Activated T-helper 2 cell treated with anti-CD3 and anti-CD28 coated beads, Interferon-gamma antibody, Interleukin-2, Interleukin-4, amounts not matched to agents 10 μg/mL and 5 μg/mL and 100 μg/mL, durations not matched to agents 14 hours and 24 hours and 36 hours (primary cell): Measurements from ENCODE around the gene HOXC12. TPM values are rescaled to one million over a fixed set of nuclear protein-coding genes. Genes with fewer than 3 reads are reported as not detected.

ENCODE experiments used
- DNase-seq: peaks from one replicate; pipeline ENCODE4 v3.0.0; 2021; ENCODE audit warnings: low spot score
- H3K27ac Mint-ChIP-seq: one replicate; pipeline ENCODE4 v1.8.0; 2021; ENCODE audit warnings: mixed read lengths
- H3K27me3 Mint-ChIP-seq: one replicate; pipeline ENCODE4 v1.8.0; 2021; ENCODE audit warnings: low read depth, mixed read lengths
- H3K36me3 Mint-ChIP-seq: one replicate; pipeline ENCODE4 v1.8.0; 2021; ENCODE audit warnings: low read depth, mixed read lengths
- H3K4me1 Mint-ChIP-seq: one replicate; pipeline ENCODE4 v1.8.0; 2021; ENCODE audit warnings: low read depth, mixed read lengths
- H3K4me3 Mint-ChIP-seq: one replicate; pipeline ENCODE4 v1.8.0; 2021; ENCODE audit warnings: low read depth, mild to moderate bottlenecking, moderate library complexity, mixed read lengths
- H3K9me3 Mint-ChIP-seq: one replicate; pipeline ENCODE4 v1.8.0; 2021; ENCODE audit warnings: mixed read lengths
- intact Hi-C: fragments of 100-400 bp; cut with micrococcal nuclease; formaldehyde crosslinking; loops from one replicate; pipeline ENCODE4 v1.15.1; 2023
- total RNA-seq: library from RNA; stranded (reverse); gene quantifications from 2 replicates; pipeline ENCODE4 v1.2.3, GENCODE V29; 2022

Gene HOXC12
- total RNA-seq, 1 donor from 2014 or later, result not detected

- intact Hi-C loops, result no loop called here
- no peak overlapping the region for H3K27ac Mint-ChIP-seq
- no peaks in the 10 kb centered on the region for H3K36me3 Mint-ChIP-seq
- no peaks in the 10 kb centered on the region for H3K4me1 Mint-ChIP-seq
- H3K9me3 Mint-ChIP-seq, result no peaks in the 10 kb centered on the region
- DNase-seq, result no peak
- H3K4me3 Mint-ChIP-seq, result no peak overlapping the region
- H3K27me3 Mint-ChIP-seq, result peaks cover 94% of the 10 kb centered on the region
Measured at GRCh38 chr12:53944907-53945847, 9.5 kb upstream of the HOXC12 start.

- Mint-ChIP-seq H3K27me3 (peaks cover 97% of the 10 kb centered on the region), H3K4me3 (no peak overlapping the region), H3K36me3 (no peaks in the 10 kb centered on the region), H3K4me1 (no peaks in the 10 kb centered on the region), H3K9me3 (no peaks in the 10 kb centered on the region), H3K27ac (no peak overlapping the region)
- no peak for DNase-seq
- intact Hi-C loops, result no loop called here
Measured at GRCh38 chr12:53947743-53948142, 7.0 kb upstream of the HOXC12 start.

GRCh38 chr12:53948650-53949593 is 5.8 kb upstream of the HOXC12 start:
- intact Hi-C loops, result no loop called here
- peaks cover 3% of the 10 kb centered on the region for H3K4me1 Mint-ChIP-seq
- peaks cover 97% of the 10 kb centered on the region for H3K27me3 Mint-ChIP-seq
- H3K27ac Mint-ChIP-seq, result no peak overlapping the region
- no peaks in the 10 kb centered on the region for H3K36me3 Mint-ChIP-seq
- no peak for DNase-seq
- H3K9me3 Mint-ChIP-seq, result no peaks in the 10 kb centered on the region
- H3K4me3 Mint-ChIP-seq, result no peak overlapping the region

GRCh38 chr12:53949631-53950436 is 4.9 kb upstream of the HOXC12 start:
- intact Hi-C loops, result no loop called here
- no peaks in the 10 kb centered on the region for H3K9me3 Mint-ChIP-seq
- peaks cover 3% of the 10 kb centered on the region for H3K4me1 Mint-ChIP-seq
- H3K27me3 Mint-ChIP-seq, result peaks cover 97% of the 10 kb centered on the region
- no peaks in the 10 kb centered on the region for H3K36me3 Mint-ChIP-seq
- no peak for DNase-seq
- H3K27ac Mint-ChIP-seq, result no peak overlapping the region
- no peak overlapping the region for H3K4me3 Mint-ChIP-seq

- no peaks in the 10 kb centered on the region for H3K9me3 Mint-ChIP-seq
Measured at GRCh38 chr12:53950437-53950773, 4.3 kb upstream of the HOXC12 start.

GRCh38 chr12:53950789-53951576 is 3.7 kb upstream of the HOXC12 start:
- H3K4me1 Mint-ChIP-seq, result peaks cover 3% of the 10 kb centered on the region
- no peaks in the 10 kb centered on the region for H3K9me3 Mint-ChIP-seq
- intact Hi-C loops, result no loop called here
- H3K27ac Mint-ChIP-seq, result no peak overlapping the region
- H3K4me3 Mint-ChIP-seq, result no peak overlapping the region
- no peak for DNase-seq
- H3K27me3 Mint-ChIP-seq, result peaks cover 94% of the 10 kb centered on the region
- H3K36me3 Mint-ChIP-seq, result no peaks in the 10 kb centered on the region

More at GRCh38 chr12:53950437-53950773, 4.3 kb upstream of the HOXC12 start:
- no peak overlapping the region for H3K27ac Mint-ChIP-seq
- intact Hi-C loops, result no loop called here
- H3K4me3 Mint-ChIP-seq, result no peak overlapping the region
- H3K36me3 Mint-ChIP-seq, result no peaks in the 10 kb centered on the region
- peaks cover 3% of the 10 kb centered on the region for H3K4me1 Mint-ChIP-seq
- H3K27me3 Mint-ChIP-seq, result peaks cover 94% of the 10 kb centered on the region
- no peak for DNase-seq

- intact Hi-C loops, result loop anchor here (2.0 kb wide), 1 partner anchor 45 kb away; no protein-coding TSS in a partner anchor
- Mint-ChIP-seq H3K9me3 (no peaks in the 10 kb centered on the region), H3K36me3 (no peaks in the 10 kb centered on the region), H3K4me3 (no peak overlapping the region), H3K27me3 (peaks cover 94% of the 10 kb centered on the region), H3K27ac (no peak overlapping the region), H3K4me1 (peaks cover 3% of the 10 kb centered on the region)
- DNase-seq, result no peak
Measured at GRCh38 chr12:53951577-53952334, 2.9 kb upstream of the HOXC12 start.

- Mint-ChIP-seq H3K4me1 (peaks cover 3% of the 10 kb centered on the region), H3K27ac (no peak overlapping the region)
- intact Hi-C loops, result loop anchor here (2.0 kb wide), 1 partner anchor 44 kb away; no protein-coding TSS in a partner anchor
Measured at GRCh38 chr12:53952335-53952694, 2.4 kb upstream of the HOXC12 start.

GRCh38 chr12:53952871-53953734 is 1.6 kb upstream of the HOXC12 start:
- no peak for DNase-seq
- H3K9me3 Mint-ChIP-seq, result no peaks in the 10 kb centered on the region
- peaks cover 3% of the 10 kb centered on the region for H3K4me1 Mint-ChIP-seq
- no peaks in the 10 kb centered on the region for H3K36me3 Mint-ChIP-seq
- H3K27ac Mint-ChIP-seq, result peak overlapping the region; percentile 53
- no peak overlapping the region for H3K4me3 Mint-ChIP-seq
- H3K27me3 Mint-ChIP-seq, result peaks cover 95% of the 10 kb centered on the region
- intact Hi-C loops, result loop anchor here (2.0 kb wide), 1 partner anchor 44 kb away; no protein-coding TSS in a partner anchor

More at GRCh38 chr12:53952335-53952694, 2.4 kb upstream of the HOXC12 start:
- Mint-ChIP-seq H3K27me3 (peaks cover 96% of the 10 kb centered on the region), H3K4me3 (no peak overlapping the region), H3K9me3 (no peaks in the 10 kb centered on the region), H3K36me3 (no peaks in the 10 kb centered on the region)
- DNase-seq, result no peak

GRCh38 chr12:53953831-53954693 is 641 bp upstream of the HOXC12 start:
- H3K27ac Mint-ChIP-seq, result no peak overlapping the region

More at GRCh38 chr12:53953831-53954693, 641 bp upstream of the HOXC12 start:
- H3K4me3 Mint-ChIP-seq, result no peak overlapping the region
- peaks cover 93% of the 10 kb centered on the region for H3K27me3 Mint-ChIP-seq
- DNase-seq, result no peak
- H3K4me1 Mint-ChIP-seq, result peaks cover 3% of the 10 kb centered on the region
- H3K36me3 Mint-ChIP-seq, result no peaks in the 10 kb centered on the region
- no peaks in the 10 kb centered on the region for H3K9me3 Mint-ChIP-seq
- intact Hi-C loops, result loop anchor here (1.0 to 2.0 kb wide), 2 partner anchors 18 to 43 kb away; no protein-coding TSS in a partner anchor
